ENCODE measurements around the gene NRGN. TPM values are rescaled to one million over a fixed set of nuclear protein-coding genes. Genes with fewer than 3 reads are reported as not detected.

Gene NRGN
- total RNA-seq, 4 donors from 2014 or later, result 0.40 to 3.6 (median 2.7) TPM

DNA sequence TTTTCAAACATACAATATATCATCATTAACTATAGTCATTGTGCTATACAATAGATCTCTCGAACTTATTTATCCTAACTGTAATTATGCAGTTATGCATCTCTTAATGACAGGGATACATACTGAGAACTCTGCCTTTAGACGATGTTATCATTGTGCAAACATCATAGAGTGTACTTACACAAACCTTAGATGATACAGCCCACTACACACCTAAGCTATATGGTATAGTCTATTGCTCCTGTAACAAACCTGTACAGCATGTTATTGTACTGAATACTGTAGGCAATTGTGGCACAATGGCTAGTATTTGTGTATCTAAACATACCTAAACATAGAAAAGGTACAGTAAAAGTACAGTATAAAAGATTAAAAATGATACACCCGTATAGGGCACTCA, 27.4 kb upstream of the NRGN start:
- H3K36me3 ChIP-seq, result no peaks in the 10 kb centered on the region
- DNase-seq, result no peak
- TF ChIP-seq, protein P1, sequence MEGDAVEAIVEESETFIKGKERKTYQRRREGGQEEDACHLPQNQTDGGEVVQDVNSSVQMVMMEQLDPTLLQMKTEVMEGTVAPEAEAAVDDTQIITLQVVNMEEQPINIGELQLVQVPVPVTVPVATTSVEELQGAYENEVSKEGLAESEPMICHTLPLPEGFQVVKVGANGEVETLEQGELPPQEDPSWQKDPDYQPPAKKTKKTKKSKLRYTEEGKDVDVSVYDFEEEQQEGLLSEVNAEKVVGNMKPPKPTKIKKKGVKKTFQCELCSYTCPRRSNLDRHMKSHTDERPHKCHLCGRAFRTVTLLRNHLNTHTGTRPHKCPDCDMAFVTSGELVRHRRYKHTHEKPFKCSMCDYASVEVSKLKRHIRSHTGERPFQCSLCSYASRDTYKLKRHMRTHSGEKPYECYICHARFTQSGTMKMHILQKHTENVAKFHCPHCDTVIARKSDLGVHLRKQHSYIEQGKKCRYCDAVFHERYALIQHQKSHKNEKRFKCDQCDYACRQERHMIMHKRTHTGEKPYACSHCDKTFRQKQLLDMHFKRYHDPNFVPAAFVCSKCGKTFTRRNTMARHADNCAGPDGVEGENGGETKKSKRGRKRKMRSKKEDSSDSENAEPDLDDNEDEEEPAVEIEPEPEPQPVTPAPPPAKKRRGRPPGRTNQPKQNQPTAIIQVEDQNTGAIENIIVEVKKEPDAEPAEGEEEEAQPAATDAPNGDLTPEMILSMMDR (IDR thresholded peaks at IDR 0.05), result no peak
- no peak for TF ChIP-seq POLR2A (IDR thresholded peaks at IDR 0.05)
- H3K9me3 ChIP-seq, result no peaks in the 10 kb centered on the region
- no peaks in the 10 kb centered on the region for H3K27me3 ChIP-seq
- H3K4me3 ChIP-seq (replicated peaks in 1 of 3), result no peak overlapping the region
- intact Hi-C loops (cut with DNase I), result no loop called here
- WGBS, 2 donors, result 83 to 90% methylated on average over 3 of the region's 3 CpGs
- no peaks in the 10 kb centered on the region for H3K4me1 ChIP-seq
- no peak overlapping the region for H3K27ac ChIP-seq

DNA sequence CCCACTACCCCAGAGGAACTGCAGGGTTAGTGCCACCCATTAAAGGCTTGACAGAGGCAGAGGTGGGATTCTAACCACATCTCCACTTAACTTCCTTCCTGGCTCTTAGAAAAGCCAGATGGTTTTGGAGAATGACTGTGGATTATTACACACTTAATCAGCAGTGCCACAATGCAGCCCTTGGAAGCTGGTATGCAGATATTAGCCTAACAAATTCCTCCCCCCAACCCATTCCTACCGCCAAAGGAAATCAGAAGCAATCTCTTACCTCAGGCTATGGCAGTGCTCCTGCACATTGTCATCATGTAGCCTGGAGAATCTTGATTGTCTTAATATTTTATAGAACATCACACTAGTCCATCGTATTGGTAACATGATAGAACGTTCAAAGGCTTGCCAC, 23.2 kb upstream of the NRGN start:
- H3K36me3 ChIP-seq, result no peaks in the 10 kb centered on the region
- H3K4me1 ChIP-seq, result peaks cover 5% of the 10 kb centered on the region in 2 donors
- intact Hi-C loops (cut with DNase I), result no loop called here
- TF ChIP-seq, protein P1 (IDR thresholded peaks at IDR 0.05), result no peak
- no peak for TF ChIP-seq POLR2A (IDR thresholded peaks at IDR 0.05)
- no peaks in the 10 kb centered on the region for H3K27me3 ChIP-seq
- no peak overlapping the region for H3K4me3 ChIP-seq (replicated peaks in 1 of 3)
- DNase-seq, result no peak
- WGBS, 2 donors, result 80 to 87% methylated on average over 3 of the region's 3 CpGs
- no peaks in the 10 kb centered on the region for H3K9me3 ChIP-seq
- no peak overlapping the region for H3K27ac ChIP-seq

DNA sequence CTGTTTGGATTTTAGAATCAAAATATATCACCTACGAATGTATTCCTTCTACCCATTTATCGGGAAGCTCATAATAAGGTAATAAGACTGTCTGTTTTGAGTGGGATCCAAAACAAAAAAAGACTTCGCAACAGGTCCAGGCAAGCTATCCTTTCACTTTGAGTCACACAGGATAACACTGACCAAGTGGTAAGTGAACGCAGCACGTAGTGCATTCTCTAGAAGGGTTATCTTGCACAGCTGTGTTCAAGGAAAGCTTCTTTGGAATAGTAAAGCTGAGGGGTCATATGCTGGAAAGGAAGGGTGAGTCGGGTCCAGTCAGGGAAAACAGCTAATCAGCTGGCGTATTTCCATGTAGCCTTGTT, 22.3 kb upstream of the NRGN start:
- Histone ChIP-seq H3K27me3 (no peaks in the 10 kb centered on the region), H3K4me3 (replicated peaks in 1 of 3) (peak overlapping the region in 1 of 3 donors; percentile 11), H3K4me1 (peaks cover 5% of the 10 kb centered on the region in 2 donors), H3K9me3 (no peaks in the 10 kb centered on the region), H3K36me3 (no peaks in the 10 kb centered on the region), H3K27ac (no peak overlapping the region)
- no peak for TF ChIP-seq POLR2A (IDR thresholded peaks at IDR 0.05)
- TF ChIP-seq, protein P1 (IDR thresholded peaks at IDR 0.05), result no peak
- intact Hi-C loops (cut with DNase I), result no loop called here
- WGBS, 2 donors, result 68 to 73% methylated on average over 7 of the region's 7 CpGs
- no peak for DNase-seq

DNA sequence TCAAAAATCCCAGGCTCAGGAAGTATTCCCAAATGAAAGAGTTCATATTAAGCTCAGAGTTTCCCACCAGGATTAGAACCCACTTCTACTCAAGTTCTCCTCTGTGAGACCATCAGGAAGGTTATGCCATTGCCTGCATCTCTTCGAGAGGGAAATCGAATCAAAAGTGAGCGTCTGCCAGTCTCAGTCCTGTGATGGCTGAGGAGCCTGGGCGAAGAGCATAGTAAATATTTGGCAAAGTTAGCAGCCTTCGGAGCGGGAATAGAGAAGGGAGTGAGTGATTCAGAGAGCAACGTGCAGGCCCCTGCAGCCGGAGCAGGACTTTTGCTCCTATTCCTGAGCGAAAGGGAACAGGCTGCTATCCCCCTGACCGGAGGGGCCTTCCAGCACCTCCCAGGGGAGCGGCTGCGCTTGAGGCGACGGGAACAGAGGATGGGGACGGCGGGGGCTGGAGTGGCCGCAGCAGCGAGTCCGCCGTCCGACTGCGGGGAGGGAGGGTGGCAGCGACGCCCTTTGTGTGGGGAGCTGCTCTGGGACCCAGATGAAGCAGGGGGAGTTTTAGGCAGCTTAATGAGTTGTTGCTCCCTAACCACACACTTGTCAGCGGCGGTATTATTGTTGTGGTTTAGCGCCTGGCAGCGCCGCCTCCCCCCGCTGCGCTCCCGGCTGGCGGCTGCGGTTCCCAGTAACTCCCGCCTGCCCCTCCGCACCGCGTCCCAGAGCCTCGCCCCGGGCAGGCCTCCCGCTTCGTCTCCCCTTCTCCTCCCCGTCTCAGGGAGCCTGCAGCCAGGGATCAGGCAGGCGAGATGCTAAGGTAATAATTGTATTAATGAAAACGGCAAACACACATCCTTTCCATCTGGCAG, 21.7 kb upstream of the NRGN start:
- H3K27me3 ChIP-seq, result no peaks in the 10 kb centered on the region
- H3K36me3 ChIP-seq, result no peaks in the 10 kb centered on the region
- WGBS, 2 donors, result 1 to 3% methylated on average over 18 to 36 of the region's 45 CpGs
- peaks cover 5% of the 10 kb centered on the region in 2 donors for H3K4me1 ChIP-seq
- peak overlapping the region in 1 of 3 donors; percentile 11 for H3K4me3 ChIP-seq (replicated peaks in 1 of 3)
- H3K27ac ChIP-seq, result no peak overlapping the region
- H3K9me3 ChIP-seq, result no peaks in the 10 kb centered on the region
- peak; percentile 26 to 29 for DNase-seq
- no peak for TF ChIP-seq POLR2A (IDR thresholded peaks at IDR 0.05)
- TF ChIP-seq, protein P1 (IDR thresholded peaks at IDR 0.05), result no peak
- intact Hi-C loops (cut with DNase I), result no loop called here

DNA sequence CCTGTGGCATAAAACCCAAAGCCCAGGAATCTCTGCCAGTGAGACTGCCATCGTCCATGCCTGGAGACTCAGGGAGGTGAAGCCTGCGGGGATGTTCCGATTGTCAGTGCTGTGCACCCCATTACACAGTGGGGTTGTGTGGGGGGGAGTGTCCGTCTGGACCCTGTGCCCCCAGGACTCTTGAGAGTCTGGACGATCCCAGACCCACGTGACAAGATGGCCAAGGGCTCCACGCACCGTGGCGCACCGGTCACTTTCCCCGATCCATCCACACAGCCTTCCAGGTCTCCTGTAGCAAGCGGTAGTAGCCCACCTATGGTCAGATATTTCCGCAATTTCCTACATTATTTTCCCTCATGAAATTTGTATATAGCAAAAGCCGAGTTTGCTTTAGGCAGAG, 20.9 kb upstream of the NRGN start:
- Histone ChIP-seq H3K27me3 (no peaks in the 10 kb centered on the region), H3K9me3 (no peaks in the 10 kb centered on the region), H3K4me3 (replicated peaks in 1 of 3) (no peak overlapping the region), H3K4me1 (peaks cover 5% of the 10 kb centered on the region in 2 donors), H3K27ac (no peak overlapping the region), H3K36me3 (no peaks in the 10 kb centered on the region)
- 56 to 61% methylated on average over 12 to 14 of the region's 14 CpGs for WGBS, 2 donors
- intact Hi-C loops (cut with DNase I), result no loop called here
- no peak for DNase-seq
- no peak for TF ChIP-seq POLR2A (IDR thresholded peaks at IDR 0.05)
